Testis (tissue), 3 donors: ENCODE measurements around the gene CDS2. TPM values are rescaled to one million over a fixed set of nuclear protein-coding genes. Genes with fewer than 3 reads are reported as not detected.

Experiments
- DNase-seq: peaks from one replicate; pipeline ENCODE4 v3.0.0-alpha.2; 2019
- H3K27ac ChIP-seq, 2 donors: fragments of 200-600 bp; sonication (generic); one replicate each; pipeline ENCODE4 v1.5.1; 2019
- H3K27me3 ChIP-seq: fragments of 200-600 bp; sonication (generic); one replicate; pipeline ENCODE4 v1.5.1; 2019
- H3K36me3 ChIP-seq: fragments of 200-600 bp; sonication (generic); one replicate; pipeline ENCODE4 v1.5.1; 2017; ENCODE audit warnings: low read depth; ENCODE audit errors: missing control alignments
- H3K4me1 ChIP-seq: fragments of 200-600 bp; sonication (generic); one replicate; pipeline ENCODE4 v1.5.1; 2019
- H3K4me3 ChIP-seq, 2 donors: fragments of 200-600 bp; sonication (generic); one replicate each; pipeline ENCODE4 v1.5.1; 2017 to 2019
- H3K9me3 ChIP-seq: fragments of 200-600 bp; sonication (generic); one replicate; pipeline ENCODE4 v1.5.1; 2017
- POLR2A ChIP-seq: fragments of 450-650 bp; IDR thresholded peaks from one replicate; pipeline ENCODE4 v1.6.1; 2017; ENCODE audit warnings: antibody characterized with exemption, mild to moderate bottlenecking, moderate library complexity
- WGBS, 2 donors: methylation state at CpG; one replicate each; pipeline ENCODE4 v1.1.5; 2018; 5-methylcytosine and 5-hydroxymethylcytosine counted together
- intact Hi-C: fragments of 100-400 bp; cut with DNase I; formaldehyde crosslinking; loops from one replicate; pipeline ENCODE4 v1.15.1; 2023; ENCODE audit warnings: low total_unique reads
- polyA plus RNA-seq: library from polyadenylated mRNA; stranded (reverse); fragments of 350-450 nt; fragmentation: Illumina TruSeq; extraction: RNeasy Lipid Tissue Mini Kit (QIAGEN cat#74804); gene quantifications from one replicate; pipeline ENCODE4 v1.2.3, GENCODE V29; 2014; ENCODE audit warnings: low read depth, low replicate concordance; ENCODE audit not compliant: insufficient read depth
- total RNA-seq, 2 donors: library from RNA; depleted of rRNA; stranded (reverse); fragments of >200 nt; gene quantifications; one replicate each; pipeline ENCODE4 v1.2.3, GENCODE V29; 2016
- TF ChIP-seq, protein P1 (sequence below), 3 experiments: fragments of 450-650 bp in 2 of 3; fragments of 200-600 bp in 1 of 3; sonication (generic) in 1 of 3; IDR thresholded peaks; one replicate each; pipeline ENCODE4 v1.5.1; 2016 to 2019; ENCODE audit warnings: antibody characterized with exemption in 3 of 3, mild to moderate bottlenecking in 2 of 3, moderate library complexity in 1 of 3

Gene CDS2
- total and polyA plus RNA-seq, 3 donors from 2014 or later, result 55.0 to 71.0 (median 65.7) TPM

GRCh38 chr20:5156675-5157448 lies 30.1 kb downstream of the CDS2 start:
- WGBS, 2 donors, result 67 to 85% methylated on average over 4 of the region's 4 CpGs
- intact Hi-C loops, result no loop called here

DNA sequence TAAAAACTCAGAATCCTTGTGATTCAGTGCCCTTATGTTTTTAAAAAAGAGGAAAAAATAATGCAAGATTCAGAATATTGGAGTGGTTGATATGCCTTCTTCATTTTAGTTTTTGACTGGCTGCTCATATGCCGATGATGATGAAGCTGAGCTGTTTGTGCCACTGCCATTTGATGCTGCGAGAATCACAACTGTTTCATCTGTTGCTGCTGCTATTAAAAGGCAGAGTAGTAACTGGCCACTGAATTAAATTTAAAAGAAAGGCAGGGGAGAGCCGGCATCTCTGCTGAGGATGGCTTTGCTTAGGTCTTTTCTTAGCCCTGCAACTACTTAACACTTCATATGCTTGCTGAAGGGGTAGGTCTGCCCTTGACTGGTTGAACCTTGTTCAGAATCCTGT lies 33.1 kb downstream of the CDS2 start:
- H3K4me1 ChIP-seq, result peaks cover 2% of the 10 kb centered on the region

More at GRCh38 chr20:5156675-5157448, 30.1 kb downstream of the CDS2 start:
- DNase-seq, result no peak
- H3K27me3 ChIP-seq, result no peaks in the 10 kb centered on the region
- no peak overlapping the region for H3K27ac ChIP-seq
- no peaks in the 10 kb centered on the region for H3K9me3 ChIP-seq
- H3K4me1 ChIP-seq, result peaks cover 5% of the 10 kb centered on the region
- no peak for TF ChIP-seq POLR2A
- TF ChIP-seq, protein P1, sequence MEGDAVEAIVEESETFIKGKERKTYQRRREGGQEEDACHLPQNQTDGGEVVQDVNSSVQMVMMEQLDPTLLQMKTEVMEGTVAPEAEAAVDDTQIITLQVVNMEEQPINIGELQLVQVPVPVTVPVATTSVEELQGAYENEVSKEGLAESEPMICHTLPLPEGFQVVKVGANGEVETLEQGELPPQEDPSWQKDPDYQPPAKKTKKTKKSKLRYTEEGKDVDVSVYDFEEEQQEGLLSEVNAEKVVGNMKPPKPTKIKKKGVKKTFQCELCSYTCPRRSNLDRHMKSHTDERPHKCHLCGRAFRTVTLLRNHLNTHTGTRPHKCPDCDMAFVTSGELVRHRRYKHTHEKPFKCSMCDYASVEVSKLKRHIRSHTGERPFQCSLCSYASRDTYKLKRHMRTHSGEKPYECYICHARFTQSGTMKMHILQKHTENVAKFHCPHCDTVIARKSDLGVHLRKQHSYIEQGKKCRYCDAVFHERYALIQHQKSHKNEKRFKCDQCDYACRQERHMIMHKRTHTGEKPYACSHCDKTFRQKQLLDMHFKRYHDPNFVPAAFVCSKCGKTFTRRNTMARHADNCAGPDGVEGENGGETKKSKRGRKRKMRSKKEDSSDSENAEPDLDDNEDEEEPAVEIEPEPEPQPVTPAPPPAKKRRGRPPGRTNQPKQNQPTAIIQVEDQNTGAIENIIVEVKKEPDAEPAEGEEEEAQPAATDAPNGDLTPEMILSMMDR (IDR thresholded peaks at IDR 0.05), result no peak
- no peak overlapping the region for H3K4me3 ChIP-seq
- H3K36me3 ChIP-seq, result no peaks in the 10 kb centered on the region

DNA sequence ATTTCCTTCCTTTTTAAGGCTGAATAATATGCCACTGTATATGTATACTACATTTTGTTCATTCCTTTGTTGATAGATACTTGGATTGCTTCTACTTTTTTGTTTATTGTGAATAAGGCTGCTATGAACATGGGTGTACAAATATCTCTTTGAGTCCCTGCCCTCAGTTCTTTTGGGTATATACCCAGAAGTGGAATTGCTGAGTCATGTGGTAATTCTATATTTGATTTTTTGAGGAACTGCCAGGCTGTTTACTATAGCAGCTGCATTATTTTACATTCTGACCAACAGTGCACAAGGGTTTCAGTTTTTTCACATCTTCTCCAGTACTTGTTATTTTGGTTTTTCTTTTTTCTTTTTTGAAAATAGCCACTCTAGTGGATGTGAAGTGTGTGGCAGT lies 34.1 kb downstream of the CDS2 start:
- TF ChIP-seq POLR2A, result no peak
- TF ChIP-seq, protein P1 (IDR thresholded peaks at IDR 0.05), result no peak
- intact Hi-C loops, result no loop called here
- H3K4me3 ChIP-seq, result no peak overlapping the region

More for the DNA sequence above, 33.1 kb downstream of the CDS2 start:
- Histone ChIP-seq H3K27me3 (no peaks in the 10 kb centered on the region), H3K36me3 (no peaks in the 10 kb centered on the region), H3K4me3 (no peak overlapping the region), H3K9me3 (no peaks in the 10 kb centered on the region), H3K27ac (no peak overlapping the region)
- intact Hi-C loops, result no loop called here
- TF ChIP-seq, protein P1 (IDR thresholded peaks at IDR 0.05), result no peak
- TF ChIP-seq POLR2A, result no peak
- WGBS, 2 donors, result 70 to 77% methylated on average over 3 of the region's 3 CpGs
- DNase-seq, result no peak

GRCh38 chr20:5161536-5162164 lies 34.8 kb downstream of the CDS2 start:
- 90 to 95% methylated on average over 6 of the region's 6 CpGs for WGBS, 2 donors
- no peaks in the 10 kb centered on the region for H3K36me3 ChIP-seq
- no peaks in the 10 kb centered on the region for H3K4me1 ChIP-seq
- no peaks in the 10 kb centered on the region for H3K27me3 ChIP-seq
- H3K4me3 ChIP-seq, result no peak overlapping the region
- H3K27ac ChIP-seq, result no peak overlapping the region
- H3K9me3 ChIP-seq, result no peaks in the 10 kb centered on the region
- intact Hi-C loops, result no loop called here
- no peak for DNase-seq
- TF ChIP-seq, protein P1 (IDR thresholded peaks at IDR 0.05), result no peak
- TF ChIP-seq POLR2A, result no peak

More for the DNA sequence above, 34.1 kb downstream of the CDS2 start:
- Histone ChIP-seq H3K9me3 (no peaks in the 10 kb centered on the region), H3K27me3 (no peaks in the 10 kb centered on the region), H3K36me3 (no peaks in the 10 kb centered on the region), H3K4me1 (no peaks in the 10 kb centered on the region), H3K27ac (no peak overlapping the region)
- no peak for DNase-seq
